HepG2 (cell line): ENCODE measurements around the gene AMY1C. TPM values are rescaled to one million over a fixed set of nuclear protein-coding genes. Genes with fewer than 3 reads are reported as not detected.

ENCODE experiments used
- ATAC-seq: fragments of 200-7000 bp; cut with Tn5 transposase; 3 replicates; pipeline ENCODE4 v1.9.1; 2020; ENCODE audit warnings: mild to moderate bottlenecking, moderate library complexity
- BruUV-seq: library from RNA; stranded (reverse); fragments of 400-500 nt; replicated peaks from 2 replicates; lab custom pipeline; 2021; lab: Mats Ljungman, UMichigan
- CTCF ChIA-PET: fragments of 300-600 bp; formaldehyde crosslinking; extraction: SDS; loops from one replicate; lab custom pipeline; 2021; ENCODE audit warnings: low total read pairs, inconsistent platforms, low intra/inter-chr PET ratio; lab: Yijun Ruan, JAX
- POLR2A ChIA-PET: fragments of 350-600 bp; sonication (Branson Sonifier 250); formaldehyde crosslinking; loops from one replicate; lab custom pipeline; 2020; ENCODE audit warnings: antibody characterized with exemption, inconsistent platforms; lab: Yijun Ruan, JAX
- DNase-seq: peaks from one replicate; pipeline ENCODE4 v3.0.0-alpha.2; 2015; ENCODE audit warnings: low spot score
- FAIRE-seq: peaks from 3 replicates; lab custom pipeline; 2011; peaks lifted over from hg19 to GRCh38; lab: Jason Lieb, UNC
- H2AFZ ChIP-seq: one replicate; pipeline ENCODE4 v1.6.1; 2011; ENCODE audit warnings: low read length, inconsistent platforms
- H3K27ac ChIP-seq: fragments of 300-600 bp; 3 replicates; pipeline ENCODE4 v1.8.0; 2011; ENCODE audit warnings: mixed run types, mild to moderate bottlenecking, mixed read lengths, low read length, inconsistent platforms; ENCODE audit not compliant: insufficient read depth; ENCODE audit errors: extremely low read length
- H3K27me3 ChIP-seq, 2 experiments: fragments of 200-600 bp in 1 of 2; 2 replicates in 1 of 2; 3 replicates in 1 of 2; pipeline versions ENCODE4 v1.6.0 to v1.8.0; 2011; ENCODE audit warnings: low read length in 2 of 2, mild to moderate bottlenecking in 2 of 2, moderate library complexity in 2 of 2, inconsistent platforms in 1 of 2; ENCODE audit not compliant: insufficient read depth in 2 of 2, control insufficient read depth in 1 of 2
- H3K36me3 ChIP-seq, 2 experiments: fragments of 200-600 bp in 1 of 2; replicated peaks in 1 of 2; 2 replicates in 1 of 2; 3 replicates in 1 of 2; pipeline versions ENCODE4 v1.5.1 to v1.8.0; 2011; ENCODE audit warnings: low read length in 2 of 2, inconsistent platforms in 1 of 2; ENCODE audit not compliant: insufficient read depth in 2 of 2, control insufficient read depth in 1 of 2
- H3K4me1 ChIP-seq: 2 replicates; pipeline ENCODE4 v1.5.1; 2012; ENCODE audit warnings: low read length, inconsistent platforms; ENCODE audit not compliant: insufficient read depth
- H3K4me2 ChIP-seq: 2 replicates; pipeline ENCODE4 v1.6.0; 2011; ENCODE audit warnings: low read depth, low read length, inconsistent platforms
- H3K4me3 ChIP-seq, 3 experiments: fragments of 200-600 bp in 1 of 3; sonication (generic), shearing (Covaris generic) in 1 of 3; replicated peaks in 1 of 3; 2 replicates each; pipeline ENCODE4 v1.5.1; 2011 to 2016; ENCODE audit warnings: low read length in 3 of 3, inconsistent platforms in 2 of 3, low read depth in 2 of 3, mild to moderate bottlenecking in 2 of 3, control low read depth in 1 of 3, mixed read lengths in 1 of 3; ENCODE audit not compliant: insufficient read depth in 1 of 3
- H3K79me2 ChIP-seq: one replicate; pipeline ENCODE4 v1.6.1; 2011; ENCODE audit warnings: low read length, inconsistent platforms; ENCODE audit not compliant: insufficient read depth
- H3K9ac ChIP-seq: 2 replicates; pipeline ENCODE4 v1.6.0; 2011; ENCODE audit warnings: mild to moderate bottlenecking, low read depth, low read length, inconsistent platforms; ENCODE audit not compliant: insufficient read depth
- H3K9me3 ChIP-seq: 2 replicates; pipeline ENCODE4 v1.5.1; 2012; ENCODE audit warnings: mild to moderate bottlenecking, low read length
- H4K20me1 ChIP-seq: 2 replicates; pipeline ENCODE4 v1.6.0; 2011; ENCODE audit warnings: inconsistent platforms, mild to moderate bottlenecking, low read length, moderate library complexity; ENCODE audit not compliant: insufficient read depth
- ADNP ChIP-seq: sonication (generic); formaldehyde crosslinking; IDR thresholded peaks from 2 replicates; pipeline ENCODE4 v1.4.0; 2020; ENCODE audit warnings: missing genetic modification reagents
- CAMTA2 ChIP-seq: sonication (generic); formaldehyde crosslinking; IDR thresholded peaks from 2 replicates; pipeline ENCODE4 v1.4.0; 2020; ENCODE audit warnings: mild to moderate bottlenecking, missing genetic modification reagents, borderline replicate concordance
- FOXA1 ChIP-seq, 2 experiments: fragments of 450-650 bp in 1 of 2; sonication (generic) in 1 of 2; formaldehyde crosslinking in 1 of 2; IDR thresholded peaks; 2 replicates each; pipeline versions ENCODE4 v1.4.0 to v1.6.1; 2016 to 2020; ENCODE audit warnings: missing genetic modification reagents in 1 of 2
- GABPA ChIP-seq, 2 experiments: IDR thresholded peaks; 2 replicates each; pipeline ENCODE4 v1.6.1; 2011 to 2016; ENCODE audit warnings: low read depth in 2 of 2, low read length in 1 of 2, missing biosample characterization in 1 of 2, missing genetic modification characterization in 1 of 2
- NR1H2 ChIP-seq: sonication (generic); formaldehyde crosslinking; IDR thresholded peaks from 2 replicates; pipeline ENCODE4 v1.8.1; 2022; ENCODE audit warnings: low read depth, missing genetic modification reagents, borderline replicate concordance
- TBX3 ChIP-seq: fragments of 450-650 bp; IDR thresholded peaks from 2 replicates; pipeline ENCODE4 v1.6.1; 2017; ENCODE audit warnings: antibody characterized with exemption, mild to moderate bottlenecking, inconsistent platforms, borderline replicate concordance
- ZNF205 ChIP-seq: IDR thresholded peaks from 2 replicates; pipeline ENCODE4 v1.6.1; 2018; ENCODE audit warnings: missing biosample characterization, missing genetic modification reagents
- ZNF232 ChIP-seq: sonication (generic); formaldehyde crosslinking; IDR thresholded peaks from 2 replicates; pipeline ENCODE4 v1.4.0; 2020; ENCODE audit warnings: missing genetic modification reagents, borderline replicate concordance
- ZNF235 ChIP-seq: sonication (generic); formaldehyde crosslinking; IDR thresholded peaks from 2 replicates; pipeline ENCODE4 v1.8.1; 2023; ENCODE audit warnings: mild to moderate bottlenecking, missing genetic modification reagents, borderline replicate concordance
- ZNF484 ChIP-seq: sonication (generic); formaldehyde crosslinking; IDR thresholded peaks from 2 replicates; pipeline ENCODE4 v1.5.1; 2020; ENCODE audit warnings: mild to moderate bottlenecking, low read depth, missing genetic modification reagents, borderline replicate concordance
- ZNF570 ChIP-seq: sonication (generic); formaldehyde crosslinking; IDR thresholded peaks from 2 replicates; pipeline ENCODE4 v1.4.0; 2020; ENCODE audit warnings: mild to moderate bottlenecking, missing genetic modification reagents, borderline replicate concordance
- WGBS: methylation state at CpG from one replicate; pipeline ENCODE4 v1.1.6; 2017; ENCODE audit warnings: low lambda C conversion rate; 5-methylcytosine and 5-hydroxymethylcytosine counted together
- in situ Hi-C: cut with HindIII; loops from 2 replicates; pipeline ENCODE4 v1.10.0; 2017; ENCODE audit warnings: low pct_unique_long_range_greater_than_20kb; ENCODE audit not compliant: extremely low pct_ligation_motif_present
- intact Hi-C: fragments of 100-400 bp; cut with micrococcal nuclease; formaldehyde crosslinking; loops from one replicate; pipeline ENCODE4 v1.10.0; 2022; ENCODE audit not compliant: unreplicated experiment
- polyA plus RNA-seq, 8 experiments: library from polyadenylated mRNA; depleted of rRNA in 3 of 8; stranded (reverse) in 7 of 8; unstranded in 1 of 8; fragments of >200 nt; fragmentation: Illumina TruSeq in 4 of 8; extraction: Trizol in 4 of 8; gene quantifications; 2 replicates each; pipeline versions ENCODE4 v1.2.1 to v1.2.3, GENCODE V29; 2011 to 2016; ENCODE audit warnings: low read depth in 4 of 8, missing spikeins in 1 of 8, mixed read lengths in 1 of 8; ENCODE audit not compliant: insufficient read depth in 1 of 8
- total RNA-seq, 5 experiments: library from RNA; depleted of rRNA; stranded (reverse); fragments of >200 nt; fragmentation: Illumina TruSeq; extraction: Trizol; gene quantifications; 2 replicates each; pipeline ENCODE4 v1.2.3, GENCODE V29; 2016; ENCODE audit warnings: low read depth in 1 of 5
- TF ChIP-seq, protein P1 (sequence below): sonication (generic); formaldehyde crosslinking; IDR thresholded peaks from 2 replicates; pipeline ENCODE4 v1.5.1; 2020; ENCODE audit warnings: missing genetic modification reagents, mild to moderate bottlenecking, borderline replicate concordance
- TF ChIP-seq, protein P2 (sequence below): sonication (generic); formaldehyde crosslinking; IDR thresholded peaks from 2 replicates; pipeline ENCODE4 v1.4.0; 2020; ENCODE audit warnings: missing genetic modification reagents, borderline replicate concordance

AMY1C gene
- total and polyA plus RNA-seq, 2 of the 13 experiments (the other 11 are each of a cell fraction or from before 2014, with no cell fraction given) = not detected

GRCh38 chr1:103779932-103780331 lies 30.2 kb downstream of the AMY1C start:
- Histone ChIP-seq H3K27me3 (no peaks in the 10 kb centered on the region; a peak in 1 of 5 replicates), H3K9me3 (no peaks in the 10 kb centered on the region), H3K79me2 (no peaks in the 10 kb centered on the region), H3K9ac (no peak overlapping the region), H3K36me3 (no peaks in the 10 kb centered on the region), H4K20me1 (no peaks in the 10 kb centered on the region), H3K27ac (no peak overlapping the region), H2AFZ (no peak overlapping the region), H3K4me1 (no peaks in the 10 kb centered on the region), H3K4me3 (no peak overlapping the region), H3K4me2 (no peak overlapping the region)
- no peak for ATAC-seq
- BruUV-seq = no TSS peak
- no peak for FAIRE-seq
- intact Hi-C loops (no loop called here), in situ Hi-C loops (no loop called here)
- TF ChIP-seq NR1H2 (no peak), ZNF570 (no peak)
- ChIA-PET CTCF (no interaction called here), POLR2A (no interaction called here)
- DNase-seq = no peak

- H3K4me2 ChIP-seq = no peak overlapping the region
- H3K36me3 ChIP-seq = no peaks in the 10 kb centered on the region
- H3K27me3 ChIP-seq = no peaks in the 10 kb centered on the region
- WGBS = 1% methylated on average over 4 of the region's 4 CpGs
- POLR2A ChIA-PET = no interaction called here
- H4K20me1 ChIP-seq = no peaks in the 10 kb centered on the region
- intact Hi-C loops (no loop called here), in situ Hi-C loops (no loop called here)
- H3K4me3 ChIP-seq = no peak overlapping the region
- no peaks in the 10 kb centered on the region for H3K4me1 ChIP-seq
- CTCF ChIA-PET = no interaction called here
- no peaks in the 10 kb centered on the region for H3K9me3 ChIP-seq
- TF ChIP-seq, protein P1, sequence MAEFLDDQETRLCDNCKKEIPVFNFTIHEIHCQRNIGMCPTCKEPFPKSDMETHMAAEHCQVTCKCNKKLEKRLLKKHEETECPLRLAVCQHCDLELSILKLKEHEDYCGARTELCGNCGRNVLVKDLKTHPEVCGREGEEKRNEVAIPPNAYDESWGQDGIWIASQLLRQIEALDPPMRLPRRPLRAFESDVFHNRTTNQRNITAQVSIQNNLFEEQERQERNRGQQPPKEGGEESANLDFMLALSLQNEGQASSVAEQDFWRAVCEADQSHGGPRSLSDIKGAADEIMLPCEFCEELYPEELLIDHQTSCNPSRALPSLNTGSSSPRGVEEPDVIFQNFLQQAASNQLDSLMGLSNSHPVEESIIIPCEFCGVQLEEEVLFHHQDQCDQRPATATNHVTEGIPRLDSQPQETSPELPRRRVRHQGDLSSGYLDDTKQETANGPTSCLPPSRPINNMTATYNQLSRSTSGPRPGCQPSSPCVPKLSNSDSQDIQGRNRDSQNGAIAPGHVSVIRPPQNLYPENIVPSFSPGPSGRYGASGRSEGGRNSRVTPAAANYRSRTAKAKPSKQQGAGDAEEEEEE = no peak
- TF ChIP-seq ZNF235 (CRISPR knock-in tag) (no peak), ADNP (CRISPR knock-in tag) (no peak), TBX3 (no peak), CAMTA2 (no peak), ZNF232 (CRISPR knock-in tag) (no peak), ZNF484 (CRISPR knock-in tag) (no peak), GABPA (IDR thresholded peaks at IDR 0.05; ENCODE audit: low read depth, low read length) (no peak), GABPA (CRISPR knock-in tag; IDR thresholded peaks at IDR 0.05; ENCODE audit: low read depth) (no peak), ZNF205 (CRISPR knock-in tag) (no peak), FOXA1 (IDR thresholded peaks at IDR 0.05) (no peak), FOXA1 (CRISPR knock-in tag; IDR thresholded peaks at IDR 0.05) (no peak)
- TF ChIP-seq, protein P2, sequence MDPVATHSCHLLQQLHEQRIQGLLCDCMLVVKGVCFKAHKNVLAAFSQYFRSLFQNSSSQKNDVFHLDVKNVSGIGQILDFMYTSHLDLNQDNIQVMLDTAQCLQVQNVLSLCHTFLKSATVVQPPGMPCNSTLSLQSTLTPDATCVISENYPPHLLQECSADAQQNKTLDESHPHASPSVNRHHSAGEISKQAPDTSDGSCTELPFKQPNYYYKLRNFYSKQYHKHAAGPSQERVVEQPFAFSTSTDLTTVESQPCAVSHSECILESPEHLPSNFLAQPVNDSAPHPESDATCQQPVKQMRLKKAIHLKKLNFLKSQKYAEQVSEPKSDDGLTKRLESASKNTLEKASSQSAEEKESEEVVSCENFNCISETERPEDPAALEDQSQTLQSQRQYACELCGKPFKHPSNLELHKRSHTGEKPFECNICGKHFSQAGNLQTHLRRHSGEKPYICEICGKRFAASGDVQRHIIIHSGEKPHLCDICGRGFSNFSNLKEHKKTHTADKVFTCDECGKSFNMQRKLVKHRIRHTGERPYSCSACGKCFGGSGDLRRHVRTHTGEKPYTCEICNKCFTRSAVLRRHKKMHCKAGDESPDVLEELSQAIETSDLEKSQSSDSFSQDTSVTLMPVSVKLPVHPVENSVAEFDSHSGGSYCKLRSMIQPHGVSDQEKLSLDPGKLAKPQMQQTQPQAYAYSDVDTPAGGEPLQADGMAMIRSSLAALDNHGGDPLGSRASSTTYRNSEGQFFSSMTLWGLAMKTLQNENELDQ (CRISPR knock-in tag) = no peak
- BruUV-seq = no TSS peak
- no peaks in the 10 kb centered on the region for H3K79me2 ChIP-seq
- no peak overlapping the region for H3K9ac ChIP-seq
- DNase-seq = no peak
- H2AFZ ChIP-seq = no peak overlapping the region
- no peak for ATAC-seq
- FAIRE-seq = no peak
- H3K27ac ChIP-seq = no peak overlapping the region
These were observed 34.3 kb downstream of the AMY1C start for GRCh38 chr1:103783944-103784377.
